SU-DHL-6 (cell line): ENCODE measurements around the gene TMPRSS9.

Experiments used
- H2AFZ ChIP-seq: fragments of 200-600 bp; sonication (generic); 2 replicates; pipeline ENCODE4 v1.6.1; 2014; ENCODE audit warnings: low read depth, mild to moderate bottlenecking, moderate library complexity, mixed read lengths, antibody characterized with exemption, low read length; ENCODE audit not compliant: severe bottlenecking
- H3F3A ChIP-seq: fragments of 200-600 bp; shearing (Covaris generic); 2 replicates; pipeline ENCODE4 v1.6.0; 2016; ENCODE audit warnings: antibody characterized with exemption, mild to moderate bottlenecking; ENCODE audit not compliant: insufficient read depth
- H3K27ac ChIP-seq: fragments of 200-600 bp; sonication (generic); 2 replicates; pipeline ENCODE4 v1.5.1; 2016; ENCODE audit warnings: low read depth, mild to moderate bottlenecking, low read length, moderate library complexity, mixed read lengths
- H3K27me3 ChIP-seq: fragments of 200-600 bp; sonication (generic), shearing (Covaris generic); 2 replicates; pipeline ENCODE4 v1.6.0; 2014; ENCODE audit warnings: mild to moderate bottlenecking, low read length
- H3K36me3 ChIP-seq: fragments of 200-600 bp; sonication (generic); 2 replicates; pipeline ENCODE4 v1.6.1; 2014; ENCODE audit warnings: mild to moderate bottlenecking, low read length, mixed read lengths
- H3K4me2 ChIP-seq: fragments of 300-600, 200-600 bp; shearing (Covaris generic), sonication (generic); 2 replicates; pipeline ENCODE4 v1.6.0; 2014; ENCODE audit warnings: low read length, low read depth, mild to moderate bottlenecking; ENCODE audit not compliant: poor library complexity, severe bottlenecking
- H3K4me3 ChIP-seq: fragments of 200-600 bp; sonication (generic); 2 replicates; pipeline ENCODE4 v1.5.1; 2014; ENCODE audit warnings: antibody characterized with exemption, low read length, mild to moderate bottlenecking, mixed read lengths; ENCODE audit not compliant: insufficient read depth, poor library complexity, severe bottlenecking
- H3K79me2 ChIP-seq: fragments of 200-600 bp; sonication (generic); 2 replicates; pipeline ENCODE4 v1.6.1; 2014; ENCODE audit warnings: mild to moderate bottlenecking, low read length, moderate library complexity; ENCODE audit not compliant: insufficient read depth
- H3K9ac ChIP-seq: fragments of 200-600 bp; sonication (generic); 2 replicates; pipeline ENCODE4 v1.7.0; 2014; ENCODE audit warnings: mild to moderate bottlenecking, low read length
- H3K9me2 ChIP-seq: fragments of 200-600 bp; sonication (generic); replicated peaks from 2 replicates; pipeline ENCODE4 v1.6.1; 2014; ENCODE audit warnings: low read length; ENCODE audit not compliant: insufficient read depth
- H3K9me3 ChIP-seq: fragments of 200-600 bp; sonication (generic); 2 replicates; pipeline ENCODE4 v1.6.1; 2014; ENCODE audit warnings: low read length, mixed read lengths; ENCODE audit not compliant: insufficient read depth
- H4K20me1 ChIP-seq: fragments of 200-600 bp; sonication (generic); 2 replicates; pipeline ENCODE4 v1.6.1; 2014; ENCODE audit warnings: low read depth, mild to moderate bottlenecking, antibody characterized with exemption, low read length, moderate library complexity, mixed read lengths
- CTCF ChIP-seq: fragments of 200-600 bp; sonication (generic); IDR thresholded peaks from one replicate; pipeline ENCODE4 v1.5.1; 2017; ENCODE audit warnings: antibody characterized with exemption, mild to moderate bottlenecking, low read length, moderate library complexity; ENCODE audit not compliant: insufficient read depth, poor library complexity, severe bottlenecking
- EZH2phosphoT487 ChIP-seq: fragments of 200-600 bp; sonication (generic), shearing (Covaris generic); conservative IDR thresholded peaks from 2 replicates; pipeline ENCODE4 v1.6.1; 2018; ENCODE audit warnings: mild to moderate bottlenecking, antibody characterized with exemption, low read length, moderate library complexity, mixed read lengths

Gene TMPRSS9

GRCh38 chr19:2362046-2362969, 2.2 kb downstream of the TMPRSS9 start:
- Histone ChIP-seq H3K36me3 (no peaks in the 10 kb centered on the region), H3K4me2 (no peak overlapping the region), H3K27ac (no peak overlapping the region), H2AFZ (no peak overlapping the region), H3K9ac (no peak overlapping the region), H3K4me3 (no peak overlapping the region), H3K9me3 (no peaks in the 10 kb centered on the region), H3K9me2 (no peaks in the 10 kb centered on the region), H4K20me1 (no peaks in the 10 kb centered on the region), H3K79me2 (no peaks in the 10 kb centered on the region), H3F3A (no peaks in the 10 kb centered on the region), H3K27me3 (no peaks in the 10 kb centered on the region)
- TF ChIP-seq CTCF = no peak
- no peak for TF ChIP-seq EZH2phosphoT487

- TF ChIP-seq CTCF = no peak
- Histone ChIP-seq H4K20me1 (no peaks in the 10 kb centered on the region), H3K4me3 (no peak overlapping the region), H3K9ac (no peak overlapping the region), H3K27ac (no peak overlapping the region), H2AFZ (no peak overlapping the region), H3F3A (no peaks in the 10 kb centered on the region), H3K36me3 (no peaks in the 10 kb centered on the region), H3K9me2 (no peaks in the 10 kb centered on the region), H3K27me3 (no peaks in the 10 kb centered on the region), H3K4me2 (no peak overlapping the region), H3K79me2 (no peaks in the 10 kb centered on the region), H3K9me3 (no peaks in the 10 kb centered on the region)
Observed at GRCh38 chr19:2362970-2363300, 2.9 kb downstream of the TMPRSS9 start.

- Histone ChIP-seq H3K27ac (no peak overlapping the region), H3F3A (no peaks in the 10 kb centered on the region), H3K9me2 (no peaks in the 10 kb centered on the region), H2AFZ (no peak overlapping the region), H3K4me3 (no peak overlapping the region), H3K4me2 (no peak overlapping the region), H4K20me1 (no peaks in the 10 kb centered on the region), H3K9ac (no peak overlapping the region), H3K27me3 (no peaks in the 10 kb centered on the region), H3K79me2 (no peaks in the 10 kb centered on the region), H3K9me3 (no peaks in the 10 kb centered on the region), H3K36me3 (no peaks in the 10 kb centered on the region)
- TF ChIP-seq CTCF (no peak), EZH2phosphoT487 (no peak)
Observed at GRCh38 chr19:2363419-2363818, 3.4 kb downstream of the TMPRSS9 start.
